Adipose tissue (tissue), 3 donors: Measurements from ENCODE around the gene ASF1B. TPM values are rescaled to one million over a fixed set of nuclear protein-coding genes. Genes with fewer than 3 reads are reported as not detected.

ENCODE experiments used
- H3K27ac ChIP-seq: one replicate; pipeline ENCODE4 v1.5.1; 2013; ENCODE audit warnings: low read depth, low read length
- WGBS, 3 donors: extraction: QIAGEN DNeasy Blood & Tissue Kit; methylation state at CpG; one replicate each; pipeline ENCODE4 v1.1.7; 2013; 5-methylcytosine and 5-hydroxymethylcytosine counted together
- polyA plus RNA-seq, 3 donors: library from polyadenylated mRNA; stranded (reverse); fragments of 200-250 nt; gene quantifications; one replicate each; pipeline ENCODE4 v1.2.3, GENCODE V29; 2013
- donor health status: healthy with polysubstance abuse.
- donor health status: Bipolar disorder and iron deficiency.
- donor health status: healthy.

Gene ASF1B
- polyA plus RNA-seq, 3 donors: 0.40 to 1.8 (median 0.71) TPM

GRCh38 chr19:14115756-14116155 is 20.6 kb downstream of the ASF1B start:
- 65 to 80% (median 72%) methylated on average over 5 of the region's 5 CpGs for WGBS, 3 donors
- H3K27ac ChIP-seq: no peak overlapping the region

GRCh38 chr19:14114854-14115253 is 21.5 kb downstream of the ASF1B start:
- H3K27ac ChIP-seq: no peak overlapping the region
- WGBS, 3 donors: 21 to 44% (median 27%) methylated on average over 9 of the region's 9 CpGs

- 77 to 87% (median 83%) methylated on average over 7 of the region's 7 CpGs for WGBS, 3 donors
- peak overlapping the region; percentile 17 for H3K27ac ChIP-seq
Observed at GRCh38 chr19:14114439-14114838, 21.9 kb downstream of the ASF1B start.

- 81 to 83% (median 82%) methylated on average over 18 of the region's 18 CpGs for WGBS, 3 donors
- H3K27ac ChIP-seq: peak overlapping the region; percentile 44
Observed at GRCh38 chr19:14113762-14114414, 22.5 kb downstream of the ASF1B start.

GRCh38 chr19:14112809-14113385 is 23.5 kb downstream of the ASF1B start:
- WGBS, 3 donors: 30 to 42% (median 39%) methylated on average over 12 of the region's 12 CpGs
- peak overlapping the region; percentile 44 for H3K27ac ChIP-seq

GRCh38 chr19:14112051-14112808 is 24.2 kb downstream of the ASF1B start:
- WGBS, 3 donors: 42 to 82% (median 54%) methylated on average over 12 of the region's 12 CpGs

GRCh38 chr19:14111486-14111885 is 24.9 kb downstream of the ASF1B start:
- 82 to 90% (median 88%) methylated on average over 1 of the region's 1 CpG for WGBS, 3 donors
- no peak overlapping the region for H3K27ac ChIP-seq

More at GRCh38 chr19:14112051-14112808, 24.2 kb downstream of the ASF1B start:
- no peak overlapping the region for H3K27ac ChIP-seq

- WGBS, 3 donors: 51 to 62% (median 53%) methylated on average over 2 of the region's 2 CpGs
- no peak overlapping the region for H3K27ac ChIP-seq
Observed at GRCh38 chr19:14110650-14111049, 25.7 kb downstream of the ASF1B start.

- WGBS, 3 donors: 62 to 80% (median 72%) methylated on average over 23 of the region's 23 CpGs
- H3K27ac ChIP-seq: no peak overlapping the region
Observed at GRCh38 chr19:14107581-14108461, 28.6 kb downstream of the ASF1B start.

- H3K27ac ChIP-seq: no peak overlapping the region
- WGBS, 3 donors: 89 to 95% (median 92%) methylated on average over 13 to 16 of the region's 16 CpGs
Observed at GRCh38 chr19:14106840-14107239, 29.5 kb downstream of the ASF1B start.

- 83 to 95% (median 89%) methylated on average over 8 of the region's 8 CpGs for WGBS, 3 donors
- H3K27ac ChIP-seq: no peak overlapping the region
Observed at GRCh38 chr19:14105680-14106079, 30.7 kb downstream of the ASF1B start.

- 78 to 100% (median 95%) methylated on average over 1 of the region's 1 CpG for WGBS, 3 donors
- no peak overlapping the region for H3K27ac ChIP-seq
Observed at GRCh38 chr19:14103310-14103709, 33.1 kb downstream of the ASF1B start.

GRCh38 chr19:14102756-14103155 is 33.6 kb downstream of the ASF1B start:
- H3K27ac ChIP-seq: no peak overlapping the region
- WGBS, 3 donors: 79 to 89% (median 79%) methylated on average over 10 of the region's 10 CpGs

- no peak overlapping the region for H3K27ac ChIP-seq
- WGBS, 3 donors: 65 to 84% (median 66%) methylated on average over 11 of the region's 11 CpGs
Observed at GRCh38 chr19:14102102-14102696, 34.2 kb downstream of the ASF1B start.

- WGBS, 3 donors: 91 to 97% (median 97%) methylated on average over 6 of the region's 6 CpGs
- H3K27ac ChIP-seq: no peak overlapping the region
Observed at GRCh38 chr19:14101003-14101545, 35.3 kb downstream of the ASF1B start.

GRCh38 chr19:14097532-14098151 is 38.7 kb downstream of the ASF1B start:
- no peak overlapping the region for H3K27ac ChIP-seq
- WGBS, 3 donors: 78 to 88% (median 83%) methylated on average over 21 of the region's 21 CpGs

GRCh38 chr19:14096272-14096992 is 40.0 kb downstream of the ASF1B start:
- no peak overlapping the region for H3K27ac ChIP-seq
- 96 to 98% (median 97%) methylated on average over 11 of the region's 11 CpGs for WGBS, 3 donors
